Endodermal cell (in vitro differentiated cells): ENCODE results near the gene TMPRSS4. TPM values are rescaled to one million over a fixed set of nuclear protein-coding genes. Genes with fewer than 3 reads are reported as not detected.

ENCODE experiments used
- DNase-seq: peaks from one replicate; pipeline ENCODE4 v3.0.0-alpha.2; 2017
- H3K27ac ChIP-seq: 2 replicates; pipeline ENCODE4 v1.5.1; 2013; ENCODE audit warnings: mild to moderate bottlenecking, low read depth, low read length, moderate library complexity
- H3K27me3 ChIP-seq: 2 replicates; pipeline ENCODE4 v1.6.1; 2013; ENCODE audit warnings: mild to moderate bottlenecking, low read length, moderate library complexity; ENCODE audit not compliant: insufficient read depth, control insufficient read depth, poor library complexity, severe bottlenecking
- H3K36me3 ChIP-seq: 2 replicates; pipeline ENCODE4 v1.7.0; 2013; ENCODE audit warnings: mild to moderate bottlenecking, low read length, moderate library complexity; ENCODE audit not compliant: control insufficient read depth, insufficient read depth
- H3K4me1 ChIP-seq: one replicate; pipeline ENCODE4 v1.7.0; 2013; ENCODE audit warnings: low read length; ENCODE audit not compliant: control insufficient read depth, insufficient read depth
- H3K4me3 ChIP-seq: 2 replicates; pipeline ENCODE4 v1.5.1; 2013; ENCODE audit warnings: mild to moderate bottlenecking, low read length, moderate library complexity
- H3K9ac ChIP-seq: 2 replicates; pipeline ENCODE4 v1.6.1; 2013; ENCODE audit warnings: mild to moderate bottlenecking, low read length, moderate library complexity; ENCODE audit not compliant: poor library complexity, severe bottlenecking; ENCODE audit errors: extremely low read depth
- H3K9me3 ChIP-seq: 2 replicates; pipeline ENCODE4 v1.6.1; 2013; ENCODE audit warnings: mild to moderate bottlenecking, low read length, moderate library complexity; ENCODE audit not compliant: control insufficient read depth
- H3K27ac Mint-ChIP-seq: 2 replicates; pipeline ENCODE4 v1.8.0; 2020; ENCODE audit warnings: mixed read lengths
- H3K27me3 Mint-ChIP-seq: 2 replicates; pipeline ENCODE4 v1.8.0; 2021; ENCODE audit warnings: mild to moderate bottlenecking, mixed read lengths; ENCODE audit not compliant: insufficient read depth
- H3K36me3 Mint-ChIP-seq: 2 replicates; pipeline ENCODE4 v1.8.0; 2020; ENCODE audit warnings: low read depth, mixed read lengths
- H3K4me1 Mint-ChIP-seq: 2 replicates; pipeline ENCODE4 v1.8.0; 2020; ENCODE audit warnings: mixed read lengths
- H3K4me3 Mint-ChIP-seq: 2 replicates; pipeline ENCODE4 v1.8.0; 2020; ENCODE audit warnings: mild to moderate bottlenecking, moderate library complexity, mixed read lengths
- H3K9me3 Mint-ChIP-seq: 2 replicates; pipeline ENCODE4 v1.8.0; 2020; ENCODE audit warnings: mild to moderate bottlenecking, mixed read lengths
- WGBS, 2 experiments: methylation state at CpG; one replicate each; pipeline versions ENCODE4 v1.1.5 to v1.1.7; 2013; ENCODE audit warnings: missing lambda C conversion rate in 2 of 2, mixed read lengths in 1 of 2; ENCODE audit not compliant: insufficient coverage in 1 of 2, insufficient read length in 1 of 2; 5-methylcytosine and 5-hydroxymethylcytosine counted together
- total RNA-seq, 2 donors: library from RNA; stranded (reverse); fragmentation: NEBNext Ultra II Directional in 1 of 2; extraction: Animal tissue kit (Norgen Biotek cat#: 25700) in 1 of 2; gene quantifications; 2 replicates in 1 of 2; 3 replicates in 1 of 2; pipeline ENCODE4 v1.2.1, GENCODE V29; 2021
- TF ChIP-seq, protein P1 (sequence below): fragments of 200-600 bp; sonication (generic); conservative IDR thresholded peaks from 2 replicates; pipeline ENCODE4 v1.5.0; 2021; ENCODE audit warnings: antibody characterized with exemption, mild to moderate bottlenecking

TMPRSS4 gene
- total RNA-seq, 2 donors from 2014 or later, result not detected

DNA sequence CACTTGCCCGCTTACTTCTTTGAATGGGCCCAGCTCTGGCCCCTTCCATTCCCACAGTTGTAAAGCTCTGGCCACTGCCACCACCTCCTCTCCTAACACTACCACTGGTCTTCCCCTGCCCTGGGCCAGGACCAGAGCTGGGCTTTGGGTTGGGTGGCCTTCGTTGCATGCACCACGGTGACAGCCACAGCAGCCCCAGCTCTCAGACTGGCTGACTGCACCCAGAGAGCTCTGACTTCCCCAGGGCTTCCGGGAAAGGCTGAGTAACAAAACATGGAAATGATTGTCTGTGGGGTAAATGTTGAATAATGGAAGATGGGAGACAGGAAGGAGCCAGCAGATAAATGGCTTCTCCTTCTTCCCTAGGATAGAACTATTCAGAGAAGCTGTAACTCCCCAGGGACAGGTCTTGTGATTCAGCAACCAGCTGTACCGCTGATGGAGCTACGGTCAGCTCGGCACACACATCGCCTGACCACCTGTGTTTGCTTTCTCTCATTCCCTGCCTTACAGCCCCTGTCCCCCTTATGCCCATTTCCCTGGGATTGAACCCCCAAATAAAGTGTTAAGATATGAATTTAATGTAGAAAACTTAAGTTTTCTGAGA is 48.2 kb downstream of the TMPRSS4 start:
- TF ChIP-seq, protein P1, sequence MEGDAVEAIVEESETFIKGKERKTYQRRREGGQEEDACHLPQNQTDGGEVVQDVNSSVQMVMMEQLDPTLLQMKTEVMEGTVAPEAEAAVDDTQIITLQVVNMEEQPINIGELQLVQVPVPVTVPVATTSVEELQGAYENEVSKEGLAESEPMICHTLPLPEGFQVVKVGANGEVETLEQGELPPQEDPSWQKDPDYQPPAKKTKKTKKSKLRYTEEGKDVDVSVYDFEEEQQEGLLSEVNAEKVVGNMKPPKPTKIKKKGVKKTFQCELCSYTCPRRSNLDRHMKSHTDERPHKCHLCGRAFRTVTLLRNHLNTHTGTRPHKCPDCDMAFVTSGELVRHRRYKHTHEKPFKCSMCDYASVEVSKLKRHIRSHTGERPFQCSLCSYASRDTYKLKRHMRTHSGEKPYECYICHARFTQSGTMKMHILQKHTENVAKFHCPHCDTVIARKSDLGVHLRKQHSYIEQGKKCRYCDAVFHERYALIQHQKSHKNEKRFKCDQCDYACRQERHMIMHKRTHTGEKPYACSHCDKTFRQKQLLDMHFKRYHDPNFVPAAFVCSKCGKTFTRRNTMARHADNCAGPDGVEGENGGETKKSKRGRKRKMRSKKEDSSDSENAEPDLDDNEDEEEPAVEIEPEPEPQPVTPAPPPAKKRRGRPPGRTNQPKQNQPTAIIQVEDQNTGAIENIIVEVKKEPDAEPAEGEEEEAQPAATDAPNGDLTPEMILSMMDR, result no peak
- no peak for DNase-seq
- no peaks in the 10 kb centered on the region for H3K27me3 Mint-ChIP-seq
- H3K27ac Mint-ChIP-seq, result no peak overlapping the region
- H3K9ac ChIP-seq, result no peak overlapping the region
- H3K4me1 ChIP-seq, result no peaks in the 10 kb centered on the region
- H3K4me3 ChIP-seq, result no peak overlapping the region
- H3K36me3 Mint-ChIP-seq, result no peaks in the 10 kb centered on the region
- H3K27ac ChIP-seq, result no peak overlapping the region
- peaks cover 5% of the 10 kb centered on the region for H3K4me1 Mint-ChIP-seq
- no peaks in the 10 kb centered on the region for H3K36me3 ChIP-seq
- 93 to 98% methylated on average over 8 of the region's 8 CpGs for WGBS, 2 experiments
- H3K4me3 Mint-ChIP-seq, result no peak overlapping the region
- H3K9me3 ChIP-seq, result peaks cover 7% of the 10 kb centered on the region
- no peaks in the 10 kb centered on the region for H3K27me3 ChIP-seq
- H3K9me3 Mint-ChIP-seq, result peaks cover 7% of the 10 kb centered on the region

GRCh38 chr11:118126082-118126838 is 49.4 kb downstream of the TMPRSS4 start:
- TF ChIP-seq, protein P1, result no peak
- H3K4me1 Mint-ChIP-seq, result peaks cover 5% of the 10 kb centered on the region
- Histone ChIP-seq H3K36me3 (no peaks in the 10 kb centered on the region), H3K4me1 (no peaks in the 10 kb centered on the region), H3K27ac (no peak overlapping the region), H3K9ac (no peak overlapping the region), H3K4me3 (no peak overlapping the region), H3K27me3 (no peaks in the 10 kb centered on the region), H3K9me3 (no peaks in the 10 kb centered on the region)
- DNase-seq, result no peak
- H3K27me3 Mint-ChIP-seq, result no peaks in the 10 kb centered on the region
- WGBS, 2 experiments, result 87 to 92% methylated on average over 5 to 7 of the region's 7 CpGs
- H3K27ac Mint-ChIP-seq, result peak overlapping the region; percentile 27
- no peaks in the 10 kb centered on the region for H3K36me3 Mint-ChIP-seq
- H3K4me3 Mint-ChIP-seq, result no peak overlapping the region
- no peaks in the 10 kb centered on the region for H3K9me3 Mint-ChIP-seq

DNA sequence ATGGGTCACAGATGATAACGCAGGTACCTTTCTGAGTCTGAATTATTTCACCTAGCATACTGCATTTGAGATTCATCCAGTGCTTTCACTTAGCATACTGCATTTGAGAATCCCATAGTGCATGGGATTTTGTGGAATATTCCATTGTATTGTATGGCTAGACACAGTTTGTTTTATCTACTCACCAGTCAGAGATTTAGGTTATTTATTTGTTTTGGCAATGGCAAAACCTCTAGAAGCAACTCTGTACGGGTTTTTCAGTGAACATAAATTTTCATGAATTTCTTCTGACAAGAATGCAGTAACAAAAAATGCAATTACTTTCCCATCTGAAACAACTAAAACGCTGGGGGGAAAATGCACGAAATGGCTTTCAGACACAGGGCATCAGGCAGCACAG is 51.4 kb downstream of the TMPRSS4 start:
- Histone ChIP-seq H3K4me3 (no peak overlapping the region), H3K27me3 (no peaks in the 10 kb centered on the region), H3K36me3 (no peaks in the 10 kb centered on the region), H3K27ac (no peak overlapping the region), H3K4me1 (no peaks in the 10 kb centered on the region), H3K9me3 (no peaks in the 10 kb centered on the region), H3K9ac (no peak overlapping the region)
- no peak for DNase-seq
- H3K9me3 Mint-ChIP-seq, result no peaks in the 10 kb centered on the region
- peaks cover 2% of the 10 kb centered on the region for H3K27me3 Mint-ChIP-seq
- TF ChIP-seq, protein P1, result no peak
- no peak overlapping the region for H3K27ac Mint-ChIP-seq
- 89 to 91% methylated on average over 2 to 4 of the region's 4 CpGs for WGBS, 2 experiments
- H3K36me3 Mint-ChIP-seq, result no peaks in the 10 kb centered on the region
- H3K4me1 Mint-ChIP-seq, result peaks cover 5% of the 10 kb centered on the region
- no peak overlapping the region for H3K4me3 Mint-ChIP-seq
